HL-60 (cell line): Measurements from ENCODE around the gene MUC20.

Experiments used
- DNase-seq, 2 experiments: peaks; one replicate each; pipeline ENCODE4 v3.0.0-alpha.2; 2010 to 2020; ENCODE audit warnings: low read depth in 1 of 2, low spot score in 1 of 2
- H3K27ac ChIP-seq: fragments of 250-450 bp; sonication (Bioruptor Pico); replicated peaks from 2 replicates; pipeline ENCODE4 v1.5.1; 2020; ENCODE audit warnings: mild to moderate bottlenecking, moderate library complexity
- H3K27me3 ChIP-seq: fragments of 250-450 bp; sonication (Bioruptor Pico); 2 replicates; pipeline ENCODE4 v1.5.1; 2021; ENCODE audit warnings: mild to moderate bottlenecking, moderate library complexity; ENCODE audit not compliant: insufficient read depth, poor library complexity, severe bottlenecking
- H3K4me3 ChIP-seq: replicated peaks from 2 replicates; pipeline ENCODE4 v1.5.1; 2011; ENCODE audit warnings: mild to moderate bottlenecking, control low read depth, low read length; ENCODE audit not compliant: insufficient read depth
- GABPA ChIP-seq: IDR thresholded peaks from 2 replicates; pipeline ENCODE4 v1.6.1; 2012; ENCODE audit warnings: low read depth
- POLR2AphosphoS5 ChIP-seq: IDR thresholded peaks from 2 replicates; pipeline ENCODE4 v1.6.1; 2012; ENCODE audit warnings: low read depth
- SPI1 ChIP-seq: IDR thresholded peaks from 2 replicates; pipeline ENCODE4 v1.6.1; 2012; ENCODE audit warnings: low read depth, mild to moderate bottlenecking, borderline replicate concordance
- TF ChIP-seq, protein P1 (sequence below): IDR thresholded peaks from 2 replicates; pipeline ENCODE4 v1.6.1; 2012; ENCODE audit warnings: low read depth; ENCODE audit not compliant: insufficient replicate concordance
- TF ChIP-seq, protein P2 (sequence below): IDR thresholded peaks from one replicate; pipeline ENCODE4 v1.5.1; 2011; ENCODE audit warnings: low read length, control low read depth, inconsistent platforms; ENCODE audit not compliant: insufficient read depth

MUC20 gene

DNA sequence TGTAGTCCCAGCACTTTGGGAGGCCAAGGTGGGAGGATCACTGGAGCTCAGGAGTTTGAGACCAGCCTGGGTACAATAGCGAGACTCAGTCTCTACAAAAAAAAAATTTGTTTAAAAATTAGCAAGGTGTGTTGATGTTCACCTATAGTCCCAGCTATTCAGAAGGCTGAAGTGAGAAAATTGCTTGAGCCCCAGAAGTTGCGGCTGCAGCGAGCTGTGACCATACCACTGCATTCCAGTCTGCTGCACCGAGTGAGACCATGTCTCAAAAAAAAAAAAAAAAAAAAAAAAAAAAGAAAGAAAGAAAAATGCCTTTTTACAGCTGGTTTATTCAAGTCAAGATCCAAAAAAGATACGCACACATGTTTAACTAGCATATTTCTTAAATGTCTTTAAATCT lies 17.0 kb upstream of the MUC20 start:
- Histone ChIP-seq H3K27me3 (no peaks in the 10 kb centered on the region), H3K27ac (no peak overlapping the region), H3K4me3 (no peak overlapping the region)
- TF ChIP-seq GABPA (no peak), SPI1 (no peak)
- TF ChIP-seq, protein P1, sequence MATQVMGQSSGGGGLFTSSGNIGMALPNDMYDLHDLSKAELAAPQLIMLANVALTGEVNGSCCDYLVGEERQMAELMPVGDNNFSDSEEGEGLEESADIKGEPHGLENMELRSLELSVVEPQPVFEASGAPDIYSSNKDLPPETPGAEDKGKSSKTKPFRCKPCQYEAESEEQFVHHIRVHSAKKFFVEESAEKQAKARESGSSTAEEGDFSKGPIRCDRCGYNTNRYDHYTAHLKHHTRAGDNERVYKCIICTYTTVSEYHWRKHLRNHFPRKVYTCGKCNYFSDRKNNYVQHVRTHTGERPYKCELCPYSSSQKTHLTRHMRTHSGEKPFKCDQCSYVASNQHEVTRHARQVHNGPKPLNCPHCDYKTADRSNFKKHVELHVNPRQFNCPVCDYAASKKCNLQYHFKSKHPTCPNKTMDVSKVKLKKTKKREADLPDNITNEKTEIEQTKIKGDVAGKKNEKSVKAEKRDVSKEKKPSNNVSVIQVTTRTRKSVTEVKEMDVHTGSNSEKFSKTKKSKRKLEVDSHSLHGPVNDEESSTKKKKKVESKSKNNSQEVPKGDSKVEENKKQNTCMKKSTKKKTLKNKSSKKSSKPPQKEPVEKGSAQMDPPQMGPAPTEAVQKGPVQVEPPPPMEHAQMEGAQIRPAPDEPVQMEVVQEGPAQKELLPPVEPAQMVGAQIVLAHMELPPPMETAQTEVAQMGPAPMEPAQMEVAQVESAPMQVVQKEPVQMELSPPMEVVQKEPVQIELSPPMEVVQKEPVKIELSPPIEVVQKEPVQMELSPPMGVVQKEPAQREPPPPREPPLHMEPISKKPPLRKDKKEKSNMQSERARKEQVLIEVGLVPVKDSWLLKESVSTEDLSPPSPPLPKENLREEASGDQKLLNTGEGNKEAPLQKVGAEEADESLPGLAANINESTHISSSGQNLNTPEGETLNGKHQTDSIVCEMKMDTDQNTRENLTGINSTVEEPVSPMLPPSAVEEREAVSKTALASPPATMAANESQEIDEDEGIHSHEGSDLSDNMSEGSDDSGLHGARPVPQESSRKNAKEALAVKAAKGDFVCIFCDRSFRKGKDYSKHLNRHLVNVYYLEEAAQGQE = no peak
- DNase-seq = no peak

DNA sequence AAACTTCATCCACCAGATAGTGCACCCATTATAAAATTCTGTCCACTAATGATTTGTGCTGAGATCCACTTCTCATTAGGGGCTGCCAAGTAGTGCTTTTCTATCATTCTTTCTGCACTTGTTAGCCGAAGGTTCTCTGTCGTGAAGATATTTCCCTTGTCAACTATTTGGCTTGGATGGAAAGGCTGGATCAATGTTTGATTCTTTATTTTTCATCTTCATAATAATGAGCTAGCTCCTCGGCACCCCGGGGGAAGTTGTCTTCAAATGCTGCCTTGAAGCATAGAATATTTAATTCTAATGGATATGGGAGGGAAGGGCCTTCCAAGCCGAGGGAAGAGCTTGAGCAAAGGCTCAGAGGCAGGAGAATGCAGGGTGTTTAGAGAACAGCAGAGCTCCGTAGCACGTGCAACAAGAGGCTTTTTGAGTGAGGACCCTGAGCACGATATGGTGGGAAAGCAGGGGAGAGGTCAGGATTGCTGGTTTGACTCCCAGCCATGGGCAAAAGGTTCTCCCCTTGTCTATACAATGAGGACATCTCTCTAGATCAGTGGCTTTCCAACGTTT lies 16.3 kb upstream of the MUC20 start:
- TF ChIP-seq, protein P2, sequence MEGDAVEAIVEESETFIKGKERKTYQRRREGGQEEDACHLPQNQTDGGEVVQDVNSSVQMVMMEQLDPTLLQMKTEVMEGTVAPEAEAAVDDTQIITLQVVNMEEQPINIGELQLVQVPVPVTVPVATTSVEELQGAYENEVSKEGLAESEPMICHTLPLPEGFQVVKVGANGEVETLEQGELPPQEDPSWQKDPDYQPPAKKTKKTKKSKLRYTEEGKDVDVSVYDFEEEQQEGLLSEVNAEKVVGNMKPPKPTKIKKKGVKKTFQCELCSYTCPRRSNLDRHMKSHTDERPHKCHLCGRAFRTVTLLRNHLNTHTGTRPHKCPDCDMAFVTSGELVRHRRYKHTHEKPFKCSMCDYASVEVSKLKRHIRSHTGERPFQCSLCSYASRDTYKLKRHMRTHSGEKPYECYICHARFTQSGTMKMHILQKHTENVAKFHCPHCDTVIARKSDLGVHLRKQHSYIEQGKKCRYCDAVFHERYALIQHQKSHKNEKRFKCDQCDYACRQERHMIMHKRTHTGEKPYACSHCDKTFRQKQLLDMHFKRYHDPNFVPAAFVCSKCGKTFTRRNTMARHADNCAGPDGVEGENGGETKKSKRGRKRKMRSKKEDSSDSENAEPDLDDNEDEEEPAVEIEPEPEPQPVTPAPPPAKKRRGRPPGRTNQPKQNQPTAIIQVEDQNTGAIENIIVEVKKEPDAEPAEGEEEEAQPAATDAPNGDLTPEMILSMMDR = no peak
- TF ChIP-seq GABPA = no peak
- TF ChIP-seq SPI1 = no peak
- TF ChIP-seq, protein P1 = no peak
- H3K27me3 ChIP-seq = no peaks in the 10 kb centered on the region
- no peak for DNase-seq
- H3K4me3 ChIP-seq = no peak overlapping the region
- H3K27ac ChIP-seq = no peak overlapping the region

DNA sequence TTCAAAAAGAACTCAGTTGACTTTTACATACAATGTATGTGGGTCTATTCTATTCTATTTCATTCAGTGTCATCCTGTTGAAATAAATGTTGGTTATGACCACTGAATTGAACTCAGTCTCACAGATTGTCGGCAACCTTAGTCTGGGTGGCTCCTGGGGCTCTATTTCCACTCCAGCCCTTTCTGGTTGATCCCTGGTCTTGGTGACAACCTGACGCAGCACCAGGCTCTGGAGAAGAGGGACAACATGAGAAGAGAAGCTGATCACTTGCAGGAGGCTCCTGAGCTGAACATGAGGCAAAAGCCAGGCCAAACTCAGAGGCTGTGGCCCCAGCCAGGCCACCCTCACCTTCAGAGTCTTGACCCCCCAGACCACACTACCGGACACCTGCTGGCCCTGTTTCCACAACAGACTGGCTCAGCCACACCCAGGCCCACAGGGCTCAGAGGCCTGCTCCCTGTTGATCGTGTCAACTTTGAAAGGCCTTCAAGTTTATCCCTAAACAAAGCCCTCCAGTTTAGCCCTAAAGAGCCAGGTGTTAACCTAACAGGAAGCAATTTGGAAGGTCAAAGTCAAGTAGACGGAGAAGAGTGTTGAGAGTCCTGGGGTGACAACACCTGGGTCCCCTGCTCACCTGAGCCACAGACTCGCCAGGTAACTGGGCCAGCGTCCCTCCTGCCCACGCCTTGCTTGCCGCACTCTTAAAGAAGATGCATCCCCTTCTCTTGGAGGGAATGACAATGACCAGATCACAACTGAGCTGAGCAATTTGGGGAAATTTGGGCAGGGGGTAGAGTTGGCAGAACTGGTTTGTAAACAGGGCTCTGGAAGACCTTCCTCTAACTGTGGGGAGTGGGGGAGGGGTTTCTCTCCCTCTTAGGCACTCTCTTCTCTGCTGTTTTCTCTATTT lies 15.4 kb upstream of the MUC20 start:
- no peak for DNase-seq
- Histone ChIP-seq H3K27me3 (no peaks in the 10 kb centered on the region), H3K4me3 (no peak overlapping the region), H3K27ac (no peak overlapping the region)
- TF ChIP-seq POLR2AphosphoS5 = no peak
- no peak for TF ChIP-seq GABPA
- TF ChIP-seq, protein P2 = no peak
- no peak for TF ChIP-seq SPI1
- TF ChIP-seq, protein P1 = no peak
